Endothelial cell of umbilical vein (primary cell): Measurements from ENCODE around the gene LCMT2. TPM values are rescaled to one million over a fixed set of nuclear protein-coding genes. Genes with fewer than 3 reads are reported as not detected.

Experiments used
- BruUV-seq: library from RNA; stranded (reverse); fragments of 400-500 nt; replicated peaks from 2 replicates; lab custom pipeline; 2021; lab: Mats Ljungman, UMichigan
- CTCF ChIA-PET: fragments of 300-600, 350-600 bp; sonication (Branson Sonifier 250); formaldehyde crosslinking; loops from one replicate; lab custom pipeline; 2021; ENCODE audit warnings: antibody characterized with exemption, inconsistent platforms; lab: Charles Lee
- POLR2A ChIA-PET: fragments of 300-600, 350-600 bp; sonication (Branson Sonifier 250); formaldehyde crosslinking; loops from one replicate; lab custom pipeline; 2021; ENCODE audit warnings: antibody characterized with exemption, inconsistent platforms; lab: Charles Lee
- DNase-seq: peaks from one replicate; pipeline ENCODE4 v3.0.0-alpha.2; 2011; ENCODE audit warnings: low read depth, low spot score
- FAIRE-seq: peaks from 2 replicates; lab custom pipeline; 2011; peaks lifted over from hg19 to GRCh38; lab: Jason Lieb, UNC
- H2AFZ ChIP-seq: 2 replicates; pipeline ENCODE4 v1.6.0; 2012; ENCODE audit warnings: low read depth, low read length, control low read depth, inconsistent platforms
- H3K27ac ChIP-seq: 2 replicates; pipeline ENCODE4 v1.5.1; 2011; ENCODE audit warnings: low read depth, mild to moderate bottlenecking, control low read depth, low read length, moderate library complexity; ENCODE audit not compliant: insufficient read depth
- H3K27me3 ChIP-seq, 2 experiments: 2 replicates each; pipeline versions ENCODE4 v1.6.0 to v1.6.1; 2011; ENCODE audit warnings: low read length in 2 of 2, mixed read lengths in 1 of 2; ENCODE audit not compliant: control insufficient read depth in 2 of 2, insufficient read depth in 2 of 2
- H3K36me3 ChIP-seq, 2 experiments: 2 replicates in 1 of 2; 3 replicates in 1 of 2; pipeline ENCODE4 v1.5.1; 2011; ENCODE audit warnings: low read length in 2 of 2, mild to moderate bottlenecking in 1 of 2, moderate library complexity in 1 of 2; ENCODE audit not compliant: control insufficient read depth in 2 of 2, insufficient read depth in 2 of 2; ENCODE audit errors: extremely low read depth in 1 of 2
- H3K4me1 ChIP-seq: 3 replicates; pipeline ENCODE4 v1.5.1; 2011; ENCODE audit warnings: mild to moderate bottlenecking, low read length; ENCODE audit not compliant: control insufficient read depth, insufficient read depth; ENCODE audit errors: extremely low read depth
- H3K4me2 ChIP-seq: 2 replicates; pipeline ENCODE4 v1.6.1; 2011; ENCODE audit warnings: low read length, control low read depth, mixed read lengths; ENCODE audit not compliant: insufficient read depth
- H3K4me3 ChIP-seq, 3 experiments: fragments of 200-600 bp in 1 of 3; sonication (generic), shearing (Covaris generic) in 1 of 3; replicated peaks in 1 of 3; 2 replicates each; pipeline ENCODE4 v1.5.1; 2011 to 2016; ENCODE audit warnings: control low read depth in 3 of 3, low read length in 3 of 3, mild to moderate bottlenecking in 2 of 3, inconsistent platforms in 1 of 3, low read depth in 1 of 3, moderate library complexity in 1 of 3; ENCODE audit not compliant: insufficient read depth in 1 of 3
- H3K79me2 ChIP-seq: 2 replicates; pipeline ENCODE4 v1.6.0; 2012; ENCODE audit warnings: low read length, inconsistent platforms; ENCODE audit not compliant: control insufficient read depth, insufficient read depth
- H3K9ac ChIP-seq: replicated peaks from 2 replicates; pipeline ENCODE3; 2011; ENCODE audit warnings: low read length, control low read depth; ENCODE audit not compliant: insufficient read depth; ENCODE audit errors: extremely low read depth
- H3K9me1 ChIP-seq: replicated peaks from 3 replicates; pipeline ENCODE4 v1.6.0; 2011; ENCODE audit warnings: mild to moderate bottlenecking, low read length; ENCODE audit not compliant: control insufficient read depth, insufficient read depth; ENCODE audit errors: extremely low read depth
- H3K9me3 ChIP-seq: replicated peaks from 2 replicates; pipeline ENCODE4 v1.5.1; 2012; ENCODE audit warnings: low read length, inconsistent platforms; ENCODE audit not compliant: control insufficient read depth, insufficient read depth
- H4K20me1 ChIP-seq: replicated peaks from 2 replicates; pipeline ENCODE3; 2011; ENCODE audit warnings: mild to moderate bottlenecking, low read length; ENCODE audit not compliant: control insufficient read depth, insufficient read depth; ENCODE audit errors: extremely low read depth
- CTCF ChIP-seq, 2 donors: IDR thresholded peaks; 1 replicate in 1 of 2; 2 replicates in 1 of 2; pipeline ENCODE4 v1.5.1; 2011; ENCODE audit warnings: low read length in 2 of 2, mild to moderate bottlenecking in 2 of 2, moderate library complexity in 2 of 2, control low read depth in 1 of 2, inconsistent platforms in 1 of 2, low read depth in 1 of 2; ENCODE audit not compliant: insufficient read depth in 1 of 2; ENCODE audit errors: extremely low read depth in 1 of 2
- EZH2 ChIP-seq: IDR thresholded peaks from 2 replicates; pipeline ENCODE4 v1.6.1; 2012; ENCODE audit warnings: borderline replicate concordance, low read depth, mild to moderate bottlenecking, moderate library complexity, low read length, inconsistent platforms; ENCODE audit not compliant: severe bottlenecking
- FOS ChIP-seq: IDR thresholded peaks from 2 replicates; pipeline ENCODE4 v1.6.1; 2011; ENCODE audit warnings: mild to moderate bottlenecking, low read length, moderate library complexity, borderline replicate concordance; ENCODE audit not compliant: insufficient read depth
- GATA2 ChIP-seq: IDR thresholded peaks from 2 replicates; pipeline ENCODE4 v1.7.0; 2011; ENCODE audit warnings: low read depth, mild to moderate bottlenecking, moderate library complexity, mixed read lengths, low read length; ENCODE audit not compliant: insufficient read length, insufficient read depth
- JUN ChIP-seq: IDR thresholded peaks from 2 replicates; pipeline ENCODE4 v1.6.1; 2011; ENCODE audit warnings: borderline replicate concordance, low read depth; ENCODE audit not compliant: insufficient read length, insufficient read depth
- MAX ChIP-seq: IDR thresholded peaks from 2 replicates; pipeline ENCODE4 v1.6.1; 2011; ENCODE audit not compliant: insufficient read depth, insufficient read length
- MYC ChIP-seq: IDR thresholded peaks from one replicate; pipeline ENCODE4 v1.6.1; 2011; ENCODE audit warnings: mild to moderate bottlenecking, low read depth, low read length
- POLR2A ChIP-seq: IDR thresholded peaks from 2 replicates; pipeline ENCODE4 v1.6.1; 2012; ENCODE audit warnings: low read depth, mild to moderate bottlenecking, control low read depth, low read length
- POLR2AphosphoS5 ChIP-seq: IDR thresholded peaks from 2 replicates; pipeline ENCODE4 v1.6.1; 2012; ENCODE audit warnings: low read depth, mild to moderate bottlenecking, control low read depth, low read length, moderate library complexity; ENCODE audit not compliant: insufficient read depth
- dilution Hi-C: fragments of 300-500 bp; cut with MboI; formaldehyde crosslinking; loops from one replicate; pipeline ENCODE4 v1.15.0; 2019; ENCODE audit warnings: low sequenced_read_pairs; ENCODE audit not compliant: extremely low pct_ligation_motif_present
- intact Hi-C: fragments of 100-400 bp; cut with micrococcal nuclease; formaldehyde crosslinking; loops from one replicate; pipeline ENCODE4 v1.10.0; 2022
- polyA plus RNA-seq, 4 experiments: library from polyadenylated mRNA; depleted of rRNA in 3 of 4; stranded (reverse) in 3 of 4; unstranded in 1 of 4; fragments of >200 nt; gene quantifications; 2 replicates each; pipeline versions ENCODE4 v1.2.1 to v1.2.3, GENCODE V29; 2011 to 2012; ENCODE audit warnings: missing spikeins in 1 of 4
- total RNA-seq: library from RNA; stranded (reverse); gene quantifications from 2 replicates; pipeline ENCODE4 v1.2.3, GENCODE V29; 2021

The LCMT2 gene
- total and polyA plus RNA-seq, 2 donors (not counting 3 experiments of a cell fraction or from before 2014, with no cell fraction given), result 4.1 to 6.1 TPM

- Histone ChIP-seq H3K27ac (peak within 1 kb of the TSS; percentile 48), H3K4me3 (peak within 1 kb of the TSS; percentile 69 to 93 (median 86)), H3K27me3 (no peaks in the 10 kb centered on the region), H3K4me1 (peaks cover 18% of the 10 kb centered on the region), H3K4me2 (peak within 1 kb of the TSS; percentile 97), H3K79me2 (peaks cover 20% of the 10 kb centered on the region), H3K9me1 (no peaks in the 10 kb centered on the region), H3K36me3 (peaks cover 0 to 3% of the 10 kb centered on the region in 2 experiments), H3K9me3 (no peaks in the 10 kb centered on the region), H2AFZ (peak within 1 kb of the TSS; percentile 99), H3K9ac (peak within 1 kb of the TSS; percentile 60), H4K20me1 (no peaks in the 10 kb centered on the region)
- ChIA-PET POLR2A (no interaction called here), CTCF (interaction anchor here (0.5 to 1.8 kb wide), 5 partner anchors 14 to 86 kb away, joined by 3 to 6 read pairs (median 4); no protein-coding TSS in a partner anchor)
- dilution Hi-C loops, result no loop called here
- intact Hi-C loops, result no loop called here
- FAIRE-seq, result peak; percentile 86
- BruUV-seq, result no TSS peak
- peak; percentile 81 for DNase-seq
- TF ChIP-seq POLR2A (peak; percentile 40), MYC (no peak), FOS (no peak), POLR2AphosphoS5 (peak; percentile 62), GATA2 (no peak), JUN (no peak), CTCF (IDR thresholded peaks at IDR 0.05; ENCODE audit: extremely low read depth in 1 of 2, insufficient read depth in 1 of 2, low read depth in 1 of 2, low read length in 2 of 2) (peak; percentile 4 to 27), EZH2 (no peak), MAX (no peak)
Measured at GRCh38 chr15:43370975-43371974, 40.9 kb upstream of the LCMT2 start, which contains the start of the genes TUBGCP4 and ZSCAN29. TSS of gene TUBGCP4 (plus strand) at chr15:43371101. CDS start at chr15:43371355, 254 bp downstream. TSS of gene ZSCAN29 (minus strand) at chr15:43371043. CDS start at chr15:43369913, 1,130 bp downstream.
